HepG2 (cell line): Measurements from ENCODE around the gene PGS1. TPM values are rescaled to one million over a fixed set of nuclear protein-coding genes. Genes with fewer than 3 reads are reported as not detected.

Experiments used
- FOXM1 ChIP-seq: sonication (generic); formaldehyde crosslinking; IDR thresholded peaks from 2 replicates; pipeline ENCODE4 v1.5.0; 2020; ENCODE audit warnings: missing genetic modification reagents
- HNRNPH1 ChIP-seq: fragments of 200-400 bp; formaldehyde crosslinking; optimal IDR thresholded peaks from 2 replicates; pipeline ENCODE3; 2017; ENCODE audit warnings: mild to moderate bottlenecking, low read depth, low read length
- ISX ChIP-seq: sonication (generic); formaldehyde crosslinking; conservative IDR thresholded peaks from 2 replicates; pipeline ENCODE4 v1.5.0; 2020; ENCODE audit warnings: missing genetic modification reagents
- KLF16 ChIP-seq, 2 experiments: sonication (generic) in 1 of 2; formaldehyde crosslinking in 1 of 2; IDR thresholded peaks; 2 replicates each; pipeline versions ENCODE4 v1.6.1 to v1.8.0; 2016 to 2023; ENCODE audit warnings: missing genetic modification reagents in 2 of 2, missing compliant biosample characterization in 1 of 2
- MED1 ChIP-seq: sonication (generic); formaldehyde crosslinking; IDR thresholded peaks from 2 replicates; pipeline ENCODE4 v1.4.0; 2020; ENCODE audit warnings: missing genetic modification reagents
- NAIF1 ChIP-seq: sonication (generic); formaldehyde crosslinking; IDR thresholded peaks from 2 replicates; pipeline ENCODE4 v1.5.0; 2020; ENCODE audit warnings: mild to moderate bottlenecking, missing genetic modification reagents, borderline replicate concordance
- NFATC3 ChIP-seq: sonication (generic); formaldehyde crosslinking; IDR thresholded peaks from 2 replicates; pipeline ENCODE4 v1.5.1; 2020; ENCODE audit warnings: mild to moderate bottlenecking, missing genetic modification reagents
- PAX8 ChIP-seq: sonication (generic); formaldehyde crosslinking; IDR thresholded peaks from 2 replicates; pipeline ENCODE4 v1.8.0; 2022; ENCODE audit warnings: mild to moderate bottlenecking, missing genetic modification reagents, borderline replicate concordance
- TFE3 ChIP-seq: IDR thresholded peaks from 2 replicates; pipeline ENCODE4 v1.6.1; 2016
- YEATS2 ChIP-seq: sonication (generic); formaldehyde crosslinking; IDR thresholded peaks from 2 replicates; pipeline ENCODE4 v1.4.0; 2020; ENCODE audit warnings: missing genetic modification reagents, borderline replicate concordance
- ZNF180 ChIP-seq: sonication (generic); formaldehyde crosslinking; IDR thresholded peaks from 2 replicates; pipeline ENCODE4 v1.4.0; 2020; ENCODE audit warnings: low read depth, missing genetic modification reagents, borderline replicate concordance
- ZNF225 ChIP-seq: sonication (generic); formaldehyde crosslinking; IDR thresholded peaks from 2 replicates; pipeline ENCODE4 v1.4.0; 2020; ENCODE audit warnings: mild to moderate bottlenecking, missing genetic modification reagents
- ZNF44 ChIP-seq: sonication (generic); formaldehyde crosslinking; IDR thresholded peaks from 2 replicates; pipeline ENCODE4 v1.5.1; 2020; ENCODE audit warnings: mild to moderate bottlenecking, missing genetic modification reagents
- ZNF552 ChIP-seq: sonication (generic); formaldehyde crosslinking; IDR thresholded peaks from 2 replicates; pipeline ENCODE4 v1.9.0; 2022; ENCODE audit warnings: missing genetic modification reagents, mild to moderate bottlenecking, borderline replicate concordance
- ZNF569 ChIP-seq: sonication (generic); formaldehyde crosslinking; IDR thresholded peaks from 2 replicates; pipeline ENCODE4 v1.5.0; 2020; ENCODE audit warnings: mild to moderate bottlenecking, missing genetic modification reagents, moderate library complexity, borderline replicate concordance
- ZNF577 ChIP-seq: sonication (generic); formaldehyde crosslinking; IDR thresholded peaks from 2 replicates; pipeline ENCODE4 v1.4.0; 2020; ENCODE audit warnings: mild to moderate bottlenecking, low read depth, missing genetic modification reagents, borderline replicate concordance
- ZNF607 ChIP-seq: sonication (generic); formaldehyde crosslinking; IDR thresholded peaks from 2 replicates; pipeline ENCODE4 v1.5.1; 2020; ENCODE audit warnings: missing genetic modification reagents, mild to moderate bottlenecking, borderline replicate concordance
- ZNF614 ChIP-seq: IDR thresholded peaks from 2 replicates; pipeline ENCODE4 v1.6.1; 2018; ENCODE audit warnings: missing biosample characterization, missing genetic modification reagents, inconsistent platforms, borderline replicate concordance
- ZNF674 ChIP-seq: sonication (generic); formaldehyde crosslinking; IDR thresholded peaks from 2 replicates; pipeline ENCODE4 v1.5.0; 2020; ENCODE audit warnings: low read depth, mild to moderate bottlenecking, missing genetic modification reagents
- ZNF800 ChIP-seq: sonication (generic); formaldehyde crosslinking; IDR thresholded peaks from 2 replicates; pipeline ENCODE4 v1.4.0; 2020; ENCODE audit warnings: missing genetic modification reagents
- ZSCAN12 ChIP-seq: sonication (generic); formaldehyde crosslinking; IDR thresholded peaks from 2 replicates; pipeline ENCODE4 v1.9.0; 2021; ENCODE audit warnings: mild to moderate bottlenecking, missing genetic modification reagents
- ZZZ3 ChIP-seq: sonication (generic); formaldehyde crosslinking; IDR thresholded peaks from 2 replicates; pipeline ENCODE4 v1.4.0; 2020; ENCODE audit warnings: missing genetic modification reagents, mild to moderate bottlenecking, borderline replicate concordance
- polyA plus RNA-seq, 8 experiments: library from polyadenylated mRNA; depleted of rRNA in 3 of 8; stranded (reverse) in 7 of 8; unstranded in 1 of 8; fragments of >200 nt; fragmentation: Illumina TruSeq in 4 of 8; extraction: Trizol in 4 of 8; gene quantifications; 2 replicates each; pipeline versions ENCODE4 v1.2.1 to v1.2.3, GENCODE V29; 2011 to 2016; ENCODE audit warnings: low read depth in 4 of 8, missing spikeins in 1 of 8, mixed read lengths in 1 of 8; ENCODE audit not compliant: insufficient read depth in 1 of 8
- total RNA-seq, 5 experiments: library from RNA; depleted of rRNA; stranded (reverse); fragments of >200 nt; fragmentation: Illumina TruSeq; extraction: Trizol; gene quantifications; 2 replicates each; pipeline ENCODE4 v1.2.3, GENCODE V29; 2016; ENCODE audit warnings: low read depth in 1 of 5
- TF ChIP-seq, protein P1 (sequence below): IDR thresholded peaks from 2 replicates; pipeline ENCODE4 v1.6.1; 2016; ENCODE audit warnings: control low read depth
- TF ChIP-seq, protein P2 (sequence below): sonication (generic); formaldehyde crosslinking; IDR thresholded peaks from 2 replicates; pipeline ENCODE4 v1.8.0; 2022; ENCODE audit warnings: mild to moderate bottlenecking, missing genetic modification reagents
- TF ChIP-seq, protein P3 (sequence below): sonication (generic); formaldehyde crosslinking; IDR thresholded peaks from 2 replicates; pipeline ENCODE4 v1.8.1; 2023; ENCODE audit warnings: missing genetic modification reagents, mild to moderate bottlenecking, borderline replicate concordance

Gene PGS1
- total and polyA plus RNA-seq, 2 of the 13 experiments (the other 11 are each of a cell fraction or from before 2014, with no cell fraction given) = 25.9 to 31.5 TPM

DNA sequence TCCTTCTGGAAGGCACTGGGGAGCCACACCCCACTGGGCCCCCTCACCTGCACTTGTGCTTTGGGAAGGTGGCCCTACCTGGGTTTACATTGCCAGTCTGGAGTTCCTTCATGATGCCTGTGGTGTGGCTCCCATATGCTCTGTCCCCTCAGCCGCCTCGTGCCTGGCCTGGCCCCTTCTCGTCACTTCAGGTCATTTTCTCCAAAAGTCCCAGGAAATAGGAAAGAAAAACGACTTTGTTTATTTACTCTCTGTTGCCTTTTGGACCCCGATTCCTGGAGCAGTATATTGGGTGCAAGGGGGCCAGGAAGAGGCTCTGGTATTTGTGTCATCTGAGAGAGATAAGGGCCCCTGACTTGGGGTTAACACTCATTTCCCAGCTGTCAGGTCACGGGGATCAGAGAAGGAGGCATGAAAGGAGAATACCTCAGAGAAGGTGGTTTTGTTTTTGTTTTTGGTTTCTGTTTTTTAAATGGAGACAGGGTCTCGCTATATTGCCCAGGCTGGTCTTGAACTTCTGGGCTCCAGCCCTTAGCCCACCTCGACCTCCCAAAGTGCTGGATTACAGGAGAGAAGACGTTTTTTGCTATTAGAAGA lies 23.3 kb upstream of the PGS1 start (continued):
- TF ChIP-seq ZNF800 (no peak), NAIF1 (CRISPR knock-in tag) (no peak), ZNF674 (CRISPR knock-in tag) (no peak), NFATC3 (no peak), MED1 (CRISPR knock-in tag) (peak; percentile 79), ZNF180 (CRISPR knock-in tag) (no peak), ZNF607 (CRISPR knock-in tag) (no peak), ZNF614 (CRISPR knock-in tag) (no peak), ZNF552 (no peak), PAX8 (no peak), FOXM1 (no peak), HNRNPH1 (no peak), TFE3 (CRISPR knock-in tag) (peak; percentile 59), ZNF577 (CRISPR knock-in tag) (no peak), ZNF44 (CRISPR knock-in tag) (no peak), ZNF225 (CRISPR knock-in tag) (no peak), YEATS2 (CRISPR knock-in tag) (no peak), ISX (no peak), KLF16 (CRISPR knock-in tag; IDR thresholded peaks at IDR 0.05) (peak in 1 of 2 experiments; percentile 16; a peak in 1 of 4 replicates), ZSCAN12 (CRISPR knock-in tag) (no peak), ZNF569 (CRISPR knock-in tag) (no peak), ZZZ3 (CRISPR knock-in tag) (no peak)
- TF ChIP-seq, protein P1, sequence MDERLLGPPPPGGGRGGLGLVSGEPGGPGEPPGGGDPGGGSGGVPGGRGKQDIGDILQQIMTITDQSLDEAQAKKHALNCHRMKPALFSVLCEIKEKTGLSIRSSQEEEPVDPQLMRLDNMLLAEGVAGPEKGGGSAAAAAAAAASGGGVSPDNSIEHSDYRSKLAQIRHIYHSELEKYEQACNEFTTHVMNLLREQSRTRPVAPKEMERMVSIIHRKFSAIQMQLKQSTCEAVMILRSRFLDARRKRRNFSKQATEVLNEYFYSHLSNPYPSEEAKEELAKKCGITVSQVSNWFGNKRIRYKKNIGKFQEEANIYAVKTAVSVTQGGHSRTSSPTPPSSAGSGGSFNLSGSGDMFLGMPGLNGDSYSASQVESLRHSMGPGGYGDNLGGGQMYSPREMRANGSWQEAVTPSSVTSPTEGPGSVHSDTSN (CRISPR knock-in tag) = no peak
- TF ChIP-seq, protein P2, sequence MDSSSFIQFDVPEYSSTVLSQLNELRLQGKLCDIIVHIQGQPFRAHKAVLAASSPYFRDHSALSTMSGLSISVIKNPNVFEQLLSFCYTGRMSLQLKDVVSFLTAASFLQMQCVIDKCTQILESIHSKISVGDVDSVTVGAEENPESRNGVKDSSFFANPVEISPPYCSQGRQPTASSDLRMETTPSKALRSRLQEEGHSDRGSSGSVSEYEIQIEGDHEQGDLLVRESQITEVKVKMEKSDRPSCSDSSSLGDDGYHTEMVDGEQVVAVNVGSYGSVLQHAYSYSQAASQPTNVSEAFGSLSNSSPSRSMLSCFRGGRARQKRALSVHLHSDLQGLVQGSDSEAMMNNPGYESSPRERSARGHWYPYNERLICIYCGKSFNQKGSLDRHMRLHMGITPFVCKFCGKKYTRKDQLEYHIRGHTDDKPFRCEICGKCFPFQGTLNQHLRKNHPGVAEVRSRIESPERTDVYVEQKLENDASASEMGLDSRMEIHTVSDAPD (CRISPR knock-in tag) = no peak
- TF ChIP-seq, protein P3, sequence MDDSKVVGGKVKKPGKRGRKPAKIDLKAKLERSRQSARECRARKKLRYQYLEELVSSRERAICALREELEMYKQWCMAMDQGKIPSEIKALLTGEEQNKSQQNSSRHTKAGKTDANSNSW = no peak
